SU-DHL-6 (cell line): ENCODE measurements around the gene HOXC6.

ENCODE experiments used
- H2AFZ ChIP-seq: fragments of 200-600 bp; sonication (generic); 2 replicates; pipeline ENCODE4 v1.6.1; 2014; ENCODE audit warnings: low read depth, mild to moderate bottlenecking, moderate library complexity, mixed read lengths, antibody characterized with exemption, low read length; ENCODE audit not compliant: severe bottlenecking
- H3F3A ChIP-seq: fragments of 200-600 bp; shearing (Covaris generic); 2 replicates; pipeline ENCODE4 v1.6.0; 2016; ENCODE audit warnings: antibody characterized with exemption, mild to moderate bottlenecking; ENCODE audit not compliant: insufficient read depth
- H3K27ac ChIP-seq: fragments of 200-600 bp; sonication (generic); 2 replicates; pipeline ENCODE4 v1.5.1; 2016; ENCODE audit warnings: low read depth, mild to moderate bottlenecking, low read length, moderate library complexity, mixed read lengths
- H3K27me3 ChIP-seq: fragments of 200-600 bp; sonication (generic), shearing (Covaris generic); 2 replicates; pipeline ENCODE4 v1.6.0; 2014; ENCODE audit warnings: mild to moderate bottlenecking, low read length
- H3K36me3 ChIP-seq: fragments of 200-600 bp; sonication (generic); 2 replicates; pipeline ENCODE4 v1.6.1; 2014; ENCODE audit warnings: mild to moderate bottlenecking, low read length, mixed read lengths
- H3K4me2 ChIP-seq: fragments of 300-600, 200-600 bp; shearing (Covaris generic), sonication (generic); 2 replicates; pipeline ENCODE4 v1.6.0; 2014; ENCODE audit warnings: low read length, low read depth, mild to moderate bottlenecking; ENCODE audit not compliant: poor library complexity, severe bottlenecking
- H3K4me3 ChIP-seq: fragments of 200-600 bp; sonication (generic); 2 replicates; pipeline ENCODE4 v1.5.1; 2014; ENCODE audit warnings: antibody characterized with exemption, low read length, mild to moderate bottlenecking, mixed read lengths; ENCODE audit not compliant: insufficient read depth, poor library complexity, severe bottlenecking
- H3K79me2 ChIP-seq: fragments of 200-600 bp; sonication (generic); 2 replicates; pipeline ENCODE4 v1.6.1; 2014; ENCODE audit warnings: mild to moderate bottlenecking, low read length, moderate library complexity; ENCODE audit not compliant: insufficient read depth
- H3K9ac ChIP-seq: fragments of 200-600 bp; sonication (generic); 2 replicates; pipeline ENCODE4 v1.7.0; 2014; ENCODE audit warnings: mild to moderate bottlenecking, low read length
- H3K9me2 ChIP-seq: fragments of 200-600 bp; sonication (generic); replicated peaks from 2 replicates; pipeline ENCODE4 v1.6.1; 2014; ENCODE audit warnings: low read length; ENCODE audit not compliant: insufficient read depth
- H3K9me3 ChIP-seq: fragments of 200-600 bp; sonication (generic); 2 replicates; pipeline ENCODE4 v1.6.1; 2014; ENCODE audit warnings: low read length, mixed read lengths; ENCODE audit not compliant: insufficient read depth
- H4K20me1 ChIP-seq: fragments of 200-600 bp; sonication (generic); 2 replicates; pipeline ENCODE4 v1.6.1; 2014; ENCODE audit warnings: low read depth, mild to moderate bottlenecking, antibody characterized with exemption, low read length, moderate library complexity, mixed read lengths
- EZH2phosphoT487 ChIP-seq: fragments of 200-600 bp; sonication (generic), shearing (Covaris generic); conservative IDR thresholded peaks from 2 replicates; pipeline ENCODE4 v1.6.1; 2018; ENCODE audit warnings: mild to moderate bottlenecking, antibody characterized with exemption, low read length, moderate library complexity, mixed read lengths
- TF ChIP-seq, protein P1 (sequence below): fragments of 200-600 bp; sonication (generic); IDR thresholded peaks from one replicate; pipeline ENCODE4 v1.5.1; 2017; ENCODE audit warnings: antibody characterized with exemption, mild to moderate bottlenecking, low read length, moderate library complexity; ENCODE audit not compliant: insufficient read depth, poor library complexity, severe bottlenecking

Gene HOXC6

GRCh38 chr12:54044425-54045103, 16.3 kb downstream of the HOXC6 start:
- H3K79me2 ChIP-seq = no peaks in the 10 kb centered on the region
- no peaks in the 10 kb centered on the region for H3K27me3 ChIP-seq
- no peak for TF ChIP-seq EZH2phosphoT487
- TF ChIP-seq, protein P1, sequence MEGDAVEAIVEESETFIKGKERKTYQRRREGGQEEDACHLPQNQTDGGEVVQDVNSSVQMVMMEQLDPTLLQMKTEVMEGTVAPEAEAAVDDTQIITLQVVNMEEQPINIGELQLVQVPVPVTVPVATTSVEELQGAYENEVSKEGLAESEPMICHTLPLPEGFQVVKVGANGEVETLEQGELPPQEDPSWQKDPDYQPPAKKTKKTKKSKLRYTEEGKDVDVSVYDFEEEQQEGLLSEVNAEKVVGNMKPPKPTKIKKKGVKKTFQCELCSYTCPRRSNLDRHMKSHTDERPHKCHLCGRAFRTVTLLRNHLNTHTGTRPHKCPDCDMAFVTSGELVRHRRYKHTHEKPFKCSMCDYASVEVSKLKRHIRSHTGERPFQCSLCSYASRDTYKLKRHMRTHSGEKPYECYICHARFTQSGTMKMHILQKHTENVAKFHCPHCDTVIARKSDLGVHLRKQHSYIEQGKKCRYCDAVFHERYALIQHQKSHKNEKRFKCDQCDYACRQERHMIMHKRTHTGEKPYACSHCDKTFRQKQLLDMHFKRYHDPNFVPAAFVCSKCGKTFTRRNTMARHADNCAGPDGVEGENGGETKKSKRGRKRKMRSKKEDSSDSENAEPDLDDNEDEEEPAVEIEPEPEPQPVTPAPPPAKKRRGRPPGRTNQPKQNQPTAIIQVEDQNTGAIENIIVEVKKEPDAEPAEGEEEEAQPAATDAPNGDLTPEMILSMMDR = no peak
- no peaks in the 10 kb centered on the region for H4K20me1 ChIP-seq
- H3K9me3 ChIP-seq = no peaks in the 10 kb centered on the region
- no peak overlapping the region for H3K4me2 ChIP-seq
- no peaks in the 10 kb centered on the region for H3F3A ChIP-seq
- H3K4me3 ChIP-seq = no peak overlapping the region
- H3K9me2 ChIP-seq = no peaks in the 10 kb centered on the region
- H3K9ac ChIP-seq = no peak overlapping the region
- no peak overlapping the region for H2AFZ ChIP-seq
- no peak overlapping the region for H3K27ac ChIP-seq
- no peaks in the 10 kb centered on the region for H3K36me3 ChIP-seq

DNA sequence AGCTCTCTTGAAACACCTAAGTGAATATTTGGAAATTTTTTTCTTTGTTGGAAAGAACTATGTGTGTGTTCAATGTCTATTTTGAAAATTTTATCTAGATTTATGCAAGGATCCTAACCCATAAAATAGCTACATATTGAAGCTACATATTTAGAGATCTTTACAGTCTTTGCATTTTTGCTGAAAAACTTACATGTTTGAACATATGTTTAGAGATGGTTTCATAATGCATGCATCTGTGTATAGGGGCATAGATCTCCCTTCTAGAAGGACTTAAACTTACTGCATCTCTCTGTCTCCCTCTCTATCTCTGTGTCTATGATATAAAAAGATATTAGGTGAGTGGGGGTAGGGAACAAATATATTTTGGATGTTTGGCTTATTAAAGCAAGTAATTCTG, 17.2 kb downstream of the HOXC6 start:
- Histone ChIP-seq H3K27ac (no peak overlapping the region), H3K9me2 (no peaks in the 10 kb centered on the region), H3F3A (no peaks in the 10 kb centered on the region), H3K4me3 (no peak overlapping the region), H4K20me1 (no peaks in the 10 kb centered on the region), H3K4me2 (no peak overlapping the region), H3K36me3 (no peaks in the 10 kb centered on the region), H3K9ac (no peak overlapping the region), H3K27me3 (no peaks in the 10 kb centered on the region), H2AFZ (no peak overlapping the region), H3K79me2 (no peaks in the 10 kb centered on the region), H3K9me3 (no peaks in the 10 kb centered on the region)
- TF ChIP-seq, protein P1 = no peak
- no peak for TF ChIP-seq EZH2phosphoT487

- no peak overlapping the region for H3K9ac ChIP-seq
- no peaks in the 10 kb centered on the region for H3K79me2 ChIP-seq
- no peaks in the 10 kb centered on the region for H3K36me3 ChIP-seq
- no peak overlapping the region for H2AFZ ChIP-seq
- H3K9me2 ChIP-seq = no peaks in the 10 kb centered on the region
- no peaks in the 10 kb centered on the region for H3K9me3 ChIP-seq
- no peak overlapping the region for H3K4me3 ChIP-seq
- no peak for TF ChIP-seq EZH2phosphoT487
- TF ChIP-seq, protein P1 = no peak
- H3K27ac ChIP-seq = no peak overlapping the region
- H3F3A ChIP-seq = no peaks in the 10 kb centered on the region
- H3K27me3 ChIP-seq = no peaks in the 10 kb centered on the region
- no peaks in the 10 kb centered on the region for H4K20me1 ChIP-seq
- no peak overlapping the region for H3K4me2 ChIP-seq
These were observed 17.8 kb downstream of the HOXC6 start for GRCh38 chr12:54045868-54046521.
